ENCODE data around the gene NKD2.

DNA sequence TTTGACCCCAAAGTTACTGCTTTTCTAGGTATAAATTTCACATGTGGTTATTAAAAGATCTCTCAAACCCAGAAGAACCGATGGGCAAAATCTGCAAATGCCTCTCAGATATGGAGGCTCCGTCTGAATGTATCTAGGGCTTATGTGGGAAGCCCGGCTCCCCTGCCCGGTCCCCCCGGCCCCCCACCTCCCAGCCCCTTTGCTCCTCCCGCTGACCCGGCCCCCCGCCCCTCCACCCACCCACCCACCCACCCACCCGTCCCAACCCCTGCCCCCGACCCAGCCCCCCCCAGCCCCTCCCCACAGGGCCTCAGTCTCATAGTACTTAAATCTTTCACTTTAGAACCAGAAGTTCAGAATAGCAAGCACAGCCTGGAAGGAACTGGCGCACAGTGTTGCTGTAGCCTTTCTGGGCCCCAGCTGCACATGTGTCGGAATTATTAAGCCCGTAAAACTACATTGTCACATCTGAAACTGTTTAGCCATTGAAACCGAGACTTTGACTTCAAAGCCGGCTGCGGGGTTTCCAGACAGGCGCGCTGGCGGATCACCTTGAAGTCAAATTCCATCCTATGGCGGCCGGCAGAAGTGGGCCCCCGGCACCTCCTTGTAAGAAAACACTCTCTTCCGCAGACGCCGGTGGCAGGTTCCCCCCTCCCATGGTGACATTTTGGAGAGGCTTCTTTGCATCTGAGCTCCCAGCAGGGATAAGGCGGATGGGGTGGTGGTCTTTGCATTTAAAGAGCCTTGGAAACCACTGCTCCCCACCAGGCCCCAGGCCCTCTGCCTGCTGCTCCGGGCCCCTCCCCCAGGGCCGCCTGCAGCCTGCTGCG is 12.8 kb downstream of the NKD2 start:
- TF ChIP-seq, protein P1, sequence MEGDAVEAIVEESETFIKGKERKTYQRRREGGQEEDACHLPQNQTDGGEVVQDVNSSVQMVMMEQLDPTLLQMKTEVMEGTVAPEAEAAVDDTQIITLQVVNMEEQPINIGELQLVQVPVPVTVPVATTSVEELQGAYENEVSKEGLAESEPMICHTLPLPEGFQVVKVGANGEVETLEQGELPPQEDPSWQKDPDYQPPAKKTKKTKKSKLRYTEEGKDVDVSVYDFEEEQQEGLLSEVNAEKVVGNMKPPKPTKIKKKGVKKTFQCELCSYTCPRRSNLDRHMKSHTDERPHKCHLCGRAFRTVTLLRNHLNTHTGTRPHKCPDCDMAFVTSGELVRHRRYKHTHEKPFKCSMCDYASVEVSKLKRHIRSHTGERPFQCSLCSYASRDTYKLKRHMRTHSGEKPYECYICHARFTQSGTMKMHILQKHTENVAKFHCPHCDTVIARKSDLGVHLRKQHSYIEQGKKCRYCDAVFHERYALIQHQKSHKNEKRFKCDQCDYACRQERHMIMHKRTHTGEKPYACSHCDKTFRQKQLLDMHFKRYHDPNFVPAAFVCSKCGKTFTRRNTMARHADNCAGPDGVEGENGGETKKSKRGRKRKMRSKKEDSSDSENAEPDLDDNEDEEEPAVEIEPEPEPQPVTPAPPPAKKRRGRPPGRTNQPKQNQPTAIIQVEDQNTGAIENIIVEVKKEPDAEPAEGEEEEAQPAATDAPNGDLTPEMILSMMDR (IDR thresholded peaks at IDR 0.05) = no peak
- no peak for TF ChIP-seq ZFX (IDR thresholded peaks at IDR 0.05; ENCODE audit: borderline replicate concordance)
